NT2/D1 (cell line): Measurements from ENCODE around the gene ANKRD60.

ENCODE experiments used
- SUZ12 ChIP-seq: IDR thresholded peaks from 2 replicates; pipeline ENCODE4 v1.6.1; 2011; ENCODE audit not compliant: insufficient read length, insufficient read depth; ENCODE audit errors: extremely low read depth
- YY1 ChIP-seq: IDR thresholded peaks from 2 replicates; pipeline ENCODE4 v1.6.1; 2011; ENCODE audit not compliant: insufficient read length, insufficient read depth

- TF ChIP-seq YY1 (no peak), SUZ12 (no peak)
Observed at GRCh38 chr20:58229198-58229798, 845 bp upstream of the ANKRD60 start.
